HG03045 (cell line): ENCODE data around the gene DPF3.
"Not testable (repeated sequence)": the region's sequence is repeated elsewhere in the genome, so short reads cannot be mapped to it uniquely, and the experiment has no call there.

ENCODE experiments used
- ATAC-seq: cut with Tn5 transposase; IDR thresholded peaks from one replicate; pipeline ENCODE4 v1.9.1; 2021; ENCODE audit warnings: mild to moderate bottlenecking, moderate library complexity; ENCODE audit not compliant: unreplicated experiment

The DPF3 gene

GRCh38 chr14:72881543-72881942, 12.4 kb downstream of the DPF3 start:
- ATAC-seq, result no peak

DNA sequence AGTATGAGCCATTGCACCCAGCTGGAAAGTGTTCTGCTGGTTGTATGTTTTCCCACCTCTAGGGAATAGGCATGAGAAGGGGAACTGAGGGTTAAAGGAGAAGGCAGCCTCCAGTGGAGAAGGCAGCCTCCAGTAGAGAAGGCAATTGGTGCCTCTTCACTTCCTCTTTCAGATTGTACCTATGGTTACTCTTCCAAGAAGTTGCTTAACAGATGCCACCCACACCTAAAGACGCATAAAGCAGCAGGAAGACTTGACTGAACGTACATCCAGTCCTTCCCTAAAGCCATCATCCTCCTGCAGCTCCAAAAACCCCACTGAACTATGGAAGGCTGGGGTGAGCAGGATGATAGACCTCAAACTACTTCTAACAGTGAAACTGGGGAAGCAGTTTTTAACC, 13.1 kb downstream of the DPF3 start:
- ATAC-seq, result no peak

- ATAC-seq, result no peak
These were observed 13.7 kb downstream of the DPF3 start for GRCh38 chr14:72880164-72880563.

DNA sequence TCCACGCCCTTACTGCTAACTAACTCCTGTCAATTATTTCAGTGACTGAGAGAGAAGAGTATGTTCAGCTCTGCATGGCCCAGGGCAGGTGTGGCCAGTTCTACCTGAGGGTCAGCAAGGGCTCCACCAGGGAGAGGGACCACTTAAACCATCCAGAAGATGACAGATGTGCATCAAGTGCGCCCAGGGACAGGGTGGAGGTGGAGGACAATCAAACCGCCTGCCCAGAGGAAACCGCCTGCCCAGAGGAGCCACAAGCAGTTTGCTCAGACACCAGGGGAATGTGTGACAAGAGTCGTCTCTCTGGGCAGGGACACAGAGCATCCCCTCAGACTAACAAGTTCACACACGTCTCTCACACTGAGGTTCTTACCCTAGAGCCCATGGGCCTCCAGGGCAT, 14.5 kb downstream of the DPF3 start:
- ATAC-seq, result no peak

GRCh38 chr14:72878746-72879145, 15.2 kb downstream of the DPF3 start:
- ATAC-seq, result no peak

- no peak for ATAC-seq
These were observed 17.2 kb downstream of the DPF3 start for GRCh38 chr14:72876710-72877063.

DNA sequence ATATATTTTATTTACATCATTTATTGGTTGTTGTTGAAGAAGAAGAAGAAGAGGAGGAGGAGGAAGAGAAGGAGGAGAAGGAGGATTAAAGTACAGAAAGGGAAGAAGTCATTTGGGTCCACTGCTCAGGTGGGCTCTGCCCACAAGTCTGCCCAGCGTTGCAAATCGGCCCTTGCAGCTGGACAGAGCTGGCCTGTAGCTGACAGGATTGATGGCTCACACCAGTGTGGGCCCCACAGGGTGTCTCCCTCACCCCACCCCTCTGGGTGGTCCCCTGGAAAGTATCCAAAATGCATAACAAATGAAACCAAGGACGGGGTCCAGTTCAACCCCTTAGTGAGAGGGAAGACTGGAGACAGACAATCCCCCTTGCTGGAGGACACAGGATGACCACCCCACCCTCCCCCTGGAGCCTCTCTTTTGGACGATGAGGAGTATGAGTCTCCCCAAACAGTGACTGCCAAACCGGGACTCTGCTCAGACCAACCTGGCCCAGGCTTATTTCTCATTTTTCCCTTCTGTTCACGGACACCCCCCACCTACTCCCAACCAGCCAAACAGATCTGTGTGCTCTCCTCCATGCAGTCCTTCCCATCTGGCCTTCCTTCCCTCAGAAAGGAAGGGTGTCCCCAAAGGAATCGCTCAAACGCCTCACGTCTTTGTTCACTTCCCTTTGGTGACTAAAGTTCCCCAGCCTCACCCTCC, 17.7 kb downstream of the DPF3 start:
- no peak for ATAC-seq

GRCh38 chr14:72870878-72871277, 23.0 kb downstream of the DPF3 start:
- not testable (repeated sequence) for ATAC-seq

GRCh38 chr14:72869407-72870329, 24.2 kb downstream of the DPF3 start:
- ATAC-seq, result no peak

DNA sequence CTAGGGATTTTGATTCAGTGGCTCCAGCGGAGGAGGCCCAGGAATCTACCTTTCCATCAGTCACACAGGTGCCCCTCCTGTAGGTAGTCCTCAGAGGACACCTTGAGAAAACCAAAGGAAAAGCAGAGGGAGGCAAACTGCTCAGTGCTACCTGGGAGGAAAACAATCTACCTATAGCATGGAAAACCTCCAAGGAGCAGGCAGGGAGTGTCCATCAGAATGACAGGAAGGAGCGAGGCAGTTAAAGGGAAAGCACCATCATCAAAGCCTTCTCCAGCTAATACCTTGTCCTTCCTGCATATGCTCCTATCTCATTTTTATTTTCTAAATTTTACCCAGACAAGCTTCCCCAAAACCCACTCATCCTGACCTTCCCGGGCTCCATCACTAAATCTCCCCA, 25.4 kb downstream of the DPF3 start:
- ATAC-seq, result no peak

- ATAC-seq, result no peak
These were observed 29.1 kb downstream of the DPF3 start for GRCh38 chr14:72864712-72865365.

- ATAC-seq, result no peak
These were observed 30.5 kb downstream of the DPF3 start for GRCh38 chr14:72863216-72864006.

DNA sequence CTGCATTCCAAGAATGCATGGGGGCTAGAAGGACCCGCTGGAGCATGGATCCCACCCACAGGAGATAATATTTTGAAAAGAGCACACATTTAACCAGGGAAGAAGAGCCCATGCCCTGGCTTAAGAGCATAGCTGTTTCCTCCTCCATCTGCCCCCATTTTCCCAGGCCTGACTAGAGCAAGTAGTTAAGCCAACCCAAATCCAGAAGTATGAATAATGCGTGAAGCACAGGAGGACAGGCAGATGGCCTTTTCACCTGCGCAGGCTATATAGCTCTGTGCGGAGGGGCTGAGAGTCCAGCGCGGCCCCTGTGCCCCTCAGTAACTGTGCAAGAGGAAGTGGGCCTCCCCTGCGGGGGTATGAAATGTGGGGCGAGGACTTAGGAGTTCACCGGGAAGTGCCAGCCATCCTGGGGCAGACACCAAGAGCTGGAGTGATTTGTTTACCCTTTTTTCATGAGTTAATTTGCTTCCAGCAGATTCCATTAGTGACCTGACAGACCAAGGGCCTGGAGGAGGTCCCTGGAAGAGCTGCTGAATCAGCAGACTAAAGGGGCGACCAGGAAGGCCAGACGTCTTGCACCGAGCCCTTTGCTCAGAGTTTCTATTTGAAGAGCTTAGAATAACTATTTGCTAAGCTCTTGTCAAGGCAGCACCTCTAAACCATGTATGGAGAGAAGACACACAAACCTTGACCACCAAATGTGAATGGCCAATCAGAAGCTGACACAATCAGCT, 37.2 kb downstream of the DPF3 start:
- no peak for ATAC-seq

DNA sequence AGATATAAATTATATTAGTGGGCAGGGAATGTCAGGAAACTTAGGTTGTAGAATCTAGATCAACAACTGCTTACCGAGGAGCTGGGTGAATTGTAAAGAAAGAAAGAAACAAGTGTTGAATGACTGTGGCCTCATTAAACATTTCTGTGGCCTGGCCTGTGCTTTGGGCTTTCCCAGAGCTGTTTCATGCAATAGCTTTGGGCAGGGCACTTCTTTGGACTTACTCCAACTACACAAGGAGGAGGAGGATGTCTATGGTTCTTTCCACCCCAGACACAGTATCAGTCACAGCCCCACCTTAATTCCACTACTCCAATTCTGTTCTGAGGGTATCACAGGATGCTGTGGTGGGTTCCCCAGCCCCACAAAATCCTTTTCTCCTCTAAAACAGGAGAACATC, 38.0 kb downstream of the DPF3 start:
- no peak for ATAC-seq

DNA sequence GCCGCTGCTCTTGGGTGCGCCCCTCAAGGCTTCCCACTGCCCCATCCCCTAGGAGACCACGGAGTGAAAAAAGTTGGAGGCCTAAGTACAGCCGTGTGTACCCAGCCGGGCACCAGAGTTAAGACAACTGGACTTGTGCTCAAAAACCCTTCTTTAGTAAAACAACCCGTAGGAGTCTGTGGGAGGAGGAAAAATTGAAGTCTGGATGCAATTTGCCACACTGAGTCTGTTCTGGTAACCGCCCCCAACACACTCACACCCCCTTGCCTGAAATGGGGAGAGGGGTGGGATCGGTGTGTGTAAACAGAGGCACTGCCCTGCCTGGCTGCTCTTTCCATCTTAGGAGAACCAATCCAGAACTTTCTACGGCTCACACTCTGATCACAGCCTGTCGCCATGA, 41.7 kb downstream of the DPF3 start:
- no peak for ATAC-seq

DNA sequence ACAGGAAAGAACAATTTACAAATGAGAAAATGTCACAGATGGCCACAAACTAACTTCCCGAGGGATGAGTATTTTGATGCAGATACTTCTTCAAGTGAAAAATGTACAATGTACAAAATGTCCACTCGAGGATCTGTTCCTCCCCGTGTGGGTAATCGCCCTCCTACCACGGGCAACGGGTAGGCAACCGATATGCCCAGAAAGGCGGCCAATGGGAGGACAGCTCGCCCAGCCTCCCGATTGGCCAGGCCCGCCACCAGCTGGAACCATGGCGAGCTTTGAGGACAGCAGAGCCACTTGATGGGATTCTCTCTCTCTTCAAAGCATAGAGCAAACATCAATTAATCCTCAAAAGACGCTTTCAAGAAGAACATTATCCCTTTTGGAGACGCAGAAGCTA, 42.3 kb downstream of the DPF3 start:
- ATAC-seq, result no peak

- no peak for ATAC-seq
These were observed 43.5 kb downstream of the DPF3 start for GRCh38 chr14:72850360-72850759.

- ATAC-seq, result no peak
These were observed 44.7 kb downstream of the DPF3 start for GRCh38 chr14:72849222-72849621.

GRCh38 chr14:72847721-72848120, 46.2 kb downstream of the DPF3 start:
- no peak for ATAC-seq

DNA sequence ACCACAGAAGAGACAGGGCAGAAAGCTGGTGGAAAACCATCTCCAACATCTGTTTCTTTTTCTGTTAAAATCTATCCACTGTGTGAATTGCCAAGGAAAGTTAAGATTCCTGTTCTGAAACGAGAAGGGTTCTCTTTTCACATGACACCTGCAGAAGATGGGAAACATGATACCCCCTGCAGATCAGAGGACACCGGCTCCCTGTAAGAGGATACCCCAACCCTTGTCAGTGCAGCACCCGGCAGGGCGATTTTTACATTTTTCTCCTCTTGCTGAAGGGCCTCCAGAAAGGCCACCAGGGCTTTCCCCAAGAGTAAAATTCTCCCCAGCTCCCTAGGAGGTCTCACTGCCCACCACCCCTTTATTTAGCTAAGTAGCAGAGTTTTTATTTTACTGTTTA, 48.2 kb downstream of the DPF3 start:
- no peak for ATAC-seq
